ENCODE measurements around the gene CYLD. TPM values are rescaled to one million over a fixed set of nuclear protein-coding genes. Genes with fewer than 3 reads are reported as not detected.

CYLD gene
- total RNA-seq, 1 experiment from 2014 or later = 5.0 TPM

DNA sequence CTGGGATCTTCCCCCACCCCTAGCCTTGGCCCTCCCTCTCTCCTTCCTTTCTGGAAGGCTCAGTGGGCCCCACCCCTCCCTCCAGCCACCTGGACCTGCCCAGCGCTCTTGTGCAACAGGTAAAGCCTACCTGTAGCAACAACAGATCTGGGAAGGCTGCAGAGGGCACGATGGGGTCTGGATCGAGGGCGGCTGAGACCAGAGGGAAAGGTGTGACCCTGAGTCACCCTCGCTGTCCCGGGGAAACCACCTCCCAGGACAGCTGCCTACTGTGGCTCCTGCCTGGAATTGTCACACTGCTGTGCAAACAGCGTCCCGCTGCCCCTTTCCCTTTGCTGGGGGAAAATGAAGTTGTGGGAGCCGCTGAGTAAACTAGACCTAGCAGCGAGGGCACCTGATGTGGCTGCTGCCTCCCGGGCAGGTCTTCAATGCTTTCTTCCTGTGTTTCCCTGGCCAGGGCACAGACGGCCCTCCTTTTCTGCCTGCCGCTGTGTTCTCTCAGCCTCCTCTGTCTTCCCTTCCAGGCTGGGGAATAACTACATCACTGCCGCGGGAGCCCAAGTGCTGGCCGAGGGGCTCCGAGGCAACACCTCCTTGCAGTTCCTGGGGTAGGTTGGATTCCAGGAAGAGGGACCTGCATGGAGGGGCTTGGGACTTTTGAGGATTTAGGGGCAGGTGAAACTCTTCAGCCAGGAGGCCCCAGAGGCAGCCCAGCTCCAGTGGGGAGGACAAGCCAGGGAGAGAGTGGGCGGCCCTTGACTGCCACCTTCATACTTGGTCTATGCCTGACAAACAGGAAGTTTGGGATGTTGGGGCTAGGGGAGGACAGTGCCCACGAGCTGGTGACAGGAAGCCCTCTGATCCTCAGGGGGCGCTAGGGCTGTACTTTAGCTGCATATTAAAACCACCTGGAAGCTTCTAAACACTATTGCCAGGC is 22.2 kb upstream of the CYLD start:
- Histone ChIP-seq H3K36me3 (replicated peaks; ENCODE audit: control insufficient read depth, insufficient read depth, low read length) (no peaks in the 10 kb centered on the region), H3K4me3 (ENCODE audit: insufficient read depth, low read depth, low read length) (no peak overlapping the region), H3K27me3 (ENCODE audit: control insufficient read depth, insufficient read depth, low read length) (no peaks in the 10 kb centered on the region)
- DNase-seq = peak; percentile 71

DNA sequence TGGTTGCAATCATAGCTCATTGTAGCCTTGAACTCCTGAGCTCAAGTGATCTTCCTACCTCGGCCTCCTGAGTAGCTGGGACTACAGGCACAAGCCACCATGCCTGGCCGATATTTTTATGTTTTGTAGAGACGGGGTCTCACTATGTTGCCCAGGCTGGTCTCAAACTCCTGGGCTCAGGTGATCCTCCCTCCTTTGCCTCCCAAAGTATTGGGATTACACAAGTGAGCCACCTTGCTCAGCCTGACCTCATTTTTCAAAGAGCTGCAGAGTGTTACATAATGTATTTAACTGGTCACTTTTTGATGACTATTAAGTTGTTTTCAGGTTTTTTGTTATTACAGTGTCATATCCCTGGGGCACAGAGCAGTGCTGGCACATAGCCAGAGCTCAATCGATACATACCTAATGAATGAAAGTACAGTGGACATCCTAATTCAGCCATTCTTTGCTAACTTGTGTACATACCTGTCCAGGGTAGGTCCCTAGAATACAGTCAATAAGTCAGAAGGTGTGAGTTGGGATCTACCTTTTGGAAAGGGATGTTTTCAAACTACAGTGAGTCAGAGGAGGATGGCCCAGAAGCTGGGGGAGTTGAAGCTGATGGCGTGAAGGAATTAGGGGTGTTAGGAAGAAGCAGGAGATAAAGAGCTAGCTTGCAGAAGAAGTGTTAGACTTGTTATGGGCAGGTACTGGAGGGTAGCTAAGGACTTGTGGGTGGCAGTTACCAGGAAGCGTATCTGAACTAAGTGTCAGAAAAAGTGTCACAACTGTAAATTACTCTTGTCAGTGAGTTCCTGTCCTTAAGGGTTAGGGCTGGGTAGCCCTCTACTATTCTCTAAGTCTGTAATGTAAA is 20.1 kb upstream of the CYLD start:
- DNase-seq = no peak
- Histone ChIP-seq H3K4me3 (ENCODE audit: insufficient read depth, low read depth, low read length) (no peak overlapping the region), H3K27me3 (ENCODE audit: control insufficient read depth, insufficient read depth, low read length) (no peaks in the 10 kb centered on the region)

DNA sequence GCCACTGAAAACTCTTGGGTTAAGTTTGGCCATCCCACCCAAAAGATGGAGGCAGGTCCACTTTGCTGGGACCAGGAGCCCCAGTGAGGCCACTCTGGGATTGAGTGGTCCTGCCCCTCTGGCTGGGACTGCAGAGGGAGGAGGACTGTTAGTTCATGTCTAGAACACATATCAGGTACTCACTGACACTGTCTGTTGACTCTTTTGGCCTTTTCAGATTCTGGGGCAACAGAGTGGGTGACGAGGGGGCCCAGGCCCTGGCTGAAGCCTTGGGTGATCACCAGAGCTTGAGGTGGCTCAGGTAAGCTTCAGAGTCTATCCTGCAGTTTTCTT is 19.5 kb upstream of the CYLD start:
- no peak for DNase-seq
- H3K36me3 ChIP-seq (replicated peaks; ENCODE audit: control insufficient read depth, insufficient read depth, low read length) = no peaks in the 10 kb centered on the region
- H3K4me3 ChIP-seq (ENCODE audit: insufficient read depth, low read depth, low read length) = no peak overlapping the region
- no peaks in the 10 kb centered on the region for H3K27me3 ChIP-seq (ENCODE audit: control insufficient read depth, insufficient read depth, low read length)

More for the DNA sequence above, 20.1 kb upstream of the CYLD start:
- no peaks in the 10 kb centered on the region for H3K36me3 ChIP-seq (replicated peaks; ENCODE audit: control insufficient read depth, insufficient read depth, low read length)

DNA sequence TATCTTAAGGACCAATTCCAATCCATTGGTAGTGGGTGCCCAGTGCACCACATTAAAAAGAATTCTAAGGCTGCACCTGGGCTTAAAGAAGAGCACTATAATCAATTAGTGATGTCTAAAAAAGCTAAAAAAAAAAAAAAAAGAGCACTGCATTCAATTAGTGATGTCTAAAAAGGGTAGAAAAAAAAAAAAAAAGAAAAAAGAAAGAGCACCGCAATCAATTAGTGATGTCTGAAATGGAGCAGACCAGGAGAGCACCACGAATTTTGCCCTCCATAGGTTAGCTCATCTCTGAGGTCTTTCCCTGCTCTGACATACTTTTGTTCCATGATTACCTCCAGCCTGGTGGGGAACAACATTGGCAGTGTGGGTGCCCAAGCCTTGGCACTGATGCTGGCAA is 18.9 kb upstream of the CYLD start:
- DNase-seq = no peak
- H3K36me3 ChIP-seq (replicated peaks; ENCODE audit: control insufficient read depth, insufficient read depth, low read length) = no peaks in the 10 kb centered on the region

DNA sequence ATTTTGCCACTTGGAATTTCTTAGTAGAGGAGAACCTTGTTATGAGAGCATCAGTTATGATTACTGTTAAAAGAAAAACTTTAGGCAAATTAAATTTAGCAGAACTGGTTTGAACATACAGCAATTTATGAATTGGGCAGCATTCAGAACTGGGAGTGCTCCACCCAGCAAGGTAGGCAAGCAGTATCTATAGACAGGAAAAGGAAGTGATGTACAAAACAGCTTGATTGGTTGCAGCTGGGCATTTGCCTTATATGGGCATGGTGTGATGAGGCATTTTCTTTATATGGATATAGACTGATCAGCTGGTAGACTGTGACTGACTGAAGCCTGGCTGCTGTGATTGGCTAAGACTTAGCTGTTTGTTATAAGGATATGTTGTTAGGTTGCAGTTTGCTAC is 17.6 kb upstream of the CYLD start:
- no peaks in the 10 kb centered on the region for H3K27me3 ChIP-seq (ENCODE audit: control insufficient read depth, insufficient read depth, low read length)
- no peak for DNase-seq
- no peak overlapping the region for H3K4me3 ChIP-seq (ENCODE audit: insufficient read depth, low read depth, low read length)
- no peaks in the 10 kb centered on the region for H3K36me3 ChIP-seq (replicated peaks; ENCODE audit: control insufficient read depth, insufficient read depth, low read length)

More for the DNA sequence above, 18.9 kb upstream of the CYLD start:
- Histone ChIP-seq H3K27me3 (ENCODE audit: control insufficient read depth, insufficient read depth, low read length) (no peaks in the 10 kb centered on the region), H3K4me3 (ENCODE audit: insufficient read depth, low read depth, low read length) (no peak overlapping the region)

GRCh38 chr16:50731130-50731988 is 10.5 kb upstream of the CYLD start:
- H3K27me3 ChIP-seq (ENCODE audit: control insufficient read depth, insufficient read depth, low read length) = no peaks in the 10 kb centered on the region
- H3K4me3 ChIP-seq (ENCODE audit: insufficient read depth, low read depth, low read length) = no peak overlapping the region
- no peak for DNase-seq
- no peaks in the 10 kb centered on the region for H3K36me3 ChIP-seq (replicated peaks; ENCODE audit: control insufficient read depth, insufficient read depth, low read length)

GRCh38 chr16:50731989-50732832 is 9.7 kb upstream of the CYLD start:
- no peak for DNase-seq
- Histone ChIP-seq H3K27me3 (ENCODE audit: control insufficient read depth, insufficient read depth, low read length) (no peaks in the 10 kb centered on the region), H3K36me3 (replicated peaks; ENCODE audit: control insufficient read depth, insufficient read depth, low read length) (no peaks in the 10 kb centered on the region), H3K4me3 (ENCODE audit: insufficient read depth, low read depth, low read length) (no peak overlapping the region)

- Histone ChIP-seq H3K27me3 (ENCODE audit: control insufficient read depth, insufficient read depth, low read length) (no peaks in the 10 kb centered on the region), H3K36me3 (replicated peaks; ENCODE audit: control insufficient read depth, insufficient read depth, low read length) (no peaks in the 10 kb centered on the region), H3K4me3 (ENCODE audit: insufficient read depth, low read depth, low read length) (no peak overlapping the region)
- DNase-seq = no peak
Observed at GRCh38 chr16:50733468-50733867, 8.4 kb upstream of the CYLD start.

DNA sequence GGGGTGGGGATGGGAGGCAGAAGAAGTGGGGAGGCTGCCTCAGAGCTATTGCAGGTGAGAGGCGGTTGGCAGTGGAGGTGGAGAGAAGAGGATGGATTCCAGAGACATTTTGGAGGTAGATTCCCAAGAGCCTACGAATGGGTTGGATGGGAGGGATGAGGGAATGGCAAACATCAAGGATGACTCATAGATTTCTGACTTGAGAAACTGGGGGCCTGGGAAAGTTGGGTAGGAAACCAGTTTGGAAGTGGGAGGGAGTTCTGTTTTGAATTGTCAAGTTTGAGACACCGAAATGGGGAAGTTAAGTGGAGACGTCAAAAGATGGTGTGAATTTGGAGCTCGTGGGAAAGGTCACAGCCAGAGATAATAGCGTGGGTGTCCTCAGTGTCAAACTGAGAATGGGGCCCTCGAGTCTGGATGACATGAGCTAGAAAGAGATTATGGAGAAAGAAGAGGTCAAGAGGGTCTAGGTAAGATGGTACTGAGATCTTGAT is 6.2 kb upstream of the CYLD start:
- DNase-seq = no peak
- Histone ChIP-seq H3K27me3 (ENCODE audit: control insufficient read depth, insufficient read depth, low read length) (no peaks in the 10 kb centered on the region), H3K36me3 (replicated peaks; ENCODE audit: control insufficient read depth, insufficient read depth, low read length) (no peaks in the 10 kb centered on the region), H3K4me3 (ENCODE audit: insufficient read depth, low read depth, low read length) (no peak overlapping the region)

DNA sequence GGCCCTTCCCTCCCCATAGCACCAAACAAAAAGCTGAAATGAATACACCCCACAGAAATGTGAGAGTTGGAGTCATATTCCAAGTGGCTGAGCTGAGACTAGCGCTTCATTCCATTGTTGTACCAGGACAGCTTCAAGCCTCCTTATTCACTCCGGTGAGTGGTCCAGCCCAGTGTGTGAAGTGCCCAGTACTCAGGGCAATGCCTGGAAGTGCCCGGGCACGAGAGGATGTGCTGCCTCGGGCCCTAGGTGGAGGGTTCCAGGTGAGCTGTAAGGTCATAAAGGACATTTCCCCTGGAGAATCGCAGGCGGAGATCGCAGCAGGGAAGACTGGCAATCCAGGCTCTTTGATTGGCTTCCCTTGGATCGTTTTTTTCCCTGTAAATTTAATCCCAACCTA is 5.4 kb upstream of the CYLD start:
- no peak overlapping the region for H3K4me3 ChIP-seq (ENCODE audit: insufficient read depth, low read depth, low read length)
- no peak for DNase-seq
- H3K27me3 ChIP-seq (ENCODE audit: control insufficient read depth, insufficient read depth, low read length) = no peaks in the 10 kb centered on the region
- H3K36me3 ChIP-seq (replicated peaks; ENCODE audit: control insufficient read depth, insufficient read depth, low read length) = no peaks in the 10 kb centered on the region

GRCh38 chr16:50737420-50737959 is 4.4 kb upstream of the CYLD start:
- Histone ChIP-seq H3K36me3 (replicated peaks; ENCODE audit: control insufficient read depth, insufficient read depth, low read length) (no peaks in the 10 kb centered on the region), H3K4me3 (ENCODE audit: insufficient read depth, low read depth, low read length) (no peak overlapping the region), H3K27me3 (ENCODE audit: control insufficient read depth, insufficient read depth, low read length) (no peaks in the 10 kb centered on the region)
- no peak for DNase-seq

GRCh38 chr16:50739031-50739430 is 2.9 kb upstream of the CYLD start:
- Histone ChIP-seq H3K4me3 (ENCODE audit: insufficient read depth, low read depth, low read length) (no peak overlapping the region), H3K27me3 (ENCODE audit: control insufficient read depth, insufficient read depth, low read length) (no peaks in the 10 kb centered on the region), H3K36me3 (replicated peaks; ENCODE audit: control insufficient read depth, insufficient read depth, low read length) (no peaks in the 10 kb centered on the region)
- DNase-seq = no peak

DNA sequence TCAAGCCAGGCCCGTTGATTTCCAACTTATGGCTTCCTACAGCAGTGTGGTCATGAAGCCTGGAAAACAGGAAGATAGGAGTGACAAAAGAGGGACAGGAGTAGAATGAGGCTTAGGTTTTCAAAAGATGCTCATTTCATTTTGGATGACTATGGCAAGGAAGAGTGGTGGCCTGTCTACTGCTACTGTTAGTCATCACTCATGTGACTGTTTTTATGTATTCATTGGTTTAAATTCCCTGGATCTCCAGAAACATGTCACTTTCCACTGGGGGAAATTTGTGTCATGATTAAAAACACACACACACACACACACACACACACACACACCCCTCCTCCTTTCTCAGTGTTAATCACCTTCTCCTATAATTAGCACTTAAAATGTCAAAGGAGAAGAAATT is 1.1 kb upstream of the CYLD start:
- Histone ChIP-seq H3K36me3 (replicated peaks; ENCODE audit: control insufficient read depth, insufficient read depth, low read length) (no peaks in the 10 kb centered on the region), H3K27me3 (ENCODE audit: control insufficient read depth, insufficient read depth, low read length) (no peaks in the 10 kb centered on the region), H3K4me3 (ENCODE audit: insufficient read depth, low read depth, low read length) (no peak overlapping the region)
- DNase-seq = no peak

Measured in H7 (cell line).